Activated CD4-positive, alpha-beta T cell treated with anti-CD3 and anti-CD28 coated beads, Interleukin-2, amount 10 ng/mL, durations not matched to agents 24 days and 14 days (primary cell): ENCODE data around the gene APOA4. TPM values are rescaled to one million over a fixed set of nuclear protein-coding genes. Genes with fewer than 3 reads are reported as not detected.
"Not testable (repeated sequence)": the region's sequence is repeated elsewhere in the genome, so short reads cannot be mapped to it uniquely, and the experiment has no call there.

Source experiments
- DNase-seq: peaks from one replicate; pipeline ENCODE4 v3.0.0; 2022
- H3K27ac Mint-ChIP-seq: one replicate; pipeline ENCODE4 v1.8.0; 2022; ENCODE audit warnings: mild to moderate bottlenecking, mixed read lengths
- H3K27me3 Mint-ChIP-seq: one replicate; pipeline ENCODE4 v1.8.0; 2022; ENCODE audit warnings: mixed read lengths
- H3K36me3 Mint-ChIP-seq: one replicate; pipeline ENCODE4 v1.8.0; 2022; ENCODE audit warnings: low read depth, mild to moderate bottlenecking, mixed read lengths
- H3K4me1 Mint-ChIP-seq: one replicate; pipeline ENCODE4 v1.8.0; 2021; ENCODE audit warnings: mixed read lengths
- H3K4me3 Mint-ChIP-seq: one replicate; pipeline ENCODE4 v1.8.0; 2022; ENCODE audit warnings: mild to moderate bottlenecking, moderate library complexity, mixed read lengths
- H3K9me3 Mint-ChIP-seq: one replicate; pipeline ENCODE4 v1.8.0; 2021; ENCODE audit warnings: mixed read lengths
- intact Hi-C: fragments of 100-400 bp; cut with micrococcal nuclease; formaldehyde crosslinking; loops from one replicate; pipeline ENCODE4 v1.15.1; 2023
- total RNA-seq: library from RNA; stranded (reverse); gene quantifications from 2 replicates; pipeline ENCODE4 v1.2.3, GENCODE V29; 2022

Gene APOA4
- total RNA-seq, 1 donor from 2014 or later = not detected

DNA sequence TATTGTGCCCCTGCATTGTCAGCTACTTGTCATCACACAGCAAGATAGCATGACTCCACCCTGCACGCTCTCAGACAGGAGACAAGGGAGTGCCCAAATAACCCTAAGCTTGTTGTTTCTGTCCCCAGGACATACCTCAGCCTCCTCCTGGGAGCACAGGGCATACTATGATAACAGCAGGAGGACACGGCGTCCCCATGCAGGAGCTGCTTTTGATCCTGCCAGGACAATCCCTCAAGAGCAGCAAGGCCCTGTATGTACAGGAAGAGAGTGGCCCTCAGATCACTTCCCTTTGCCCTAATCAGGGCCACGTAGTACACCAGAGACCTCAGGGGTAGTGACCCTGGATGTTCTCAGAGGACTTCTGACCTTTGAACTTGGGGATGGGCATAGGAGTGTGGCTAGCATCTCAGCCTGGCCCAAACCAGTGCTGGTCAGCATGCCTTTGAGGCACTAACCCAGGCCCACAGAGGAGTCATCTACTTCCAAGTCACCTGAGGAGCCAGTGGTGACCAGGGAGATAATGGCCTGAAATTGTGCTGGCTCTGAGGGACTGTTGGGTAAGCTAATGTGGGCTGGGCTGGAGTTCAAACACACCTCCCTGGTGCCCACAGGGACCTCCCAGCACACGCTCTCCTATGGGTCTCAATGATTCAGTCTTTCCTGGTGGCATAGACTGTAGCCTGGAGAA, 9.2 kb downstream of the APOA4 start:
- intact Hi-C loops = no loop called here
- Mint-ChIP-seq H3K4me3 (no peak overlapping the region), H3K27ac (no peak overlapping the region), H3K36me3 (no peaks in the 10 kb centered on the region), H3K27me3 (peaks cover 9% of the 10 kb centered on the region), H3K9me3 (no peaks in the 10 kb centered on the region), H3K4me1 (no peaks in the 10 kb centered on the region)
- DNase-seq = peak; percentile 55

GRCh38 chr11:116813170-116813569, 9.9 kb downstream of the APOA4 start:
- peak; percentile 54 for DNase-seq
- Mint-ChIP-seq H3K4me1 (no peaks in the 10 kb centered on the region), H3K27ac (no peak overlapping the region), H3K27me3 (peaks cover 9% of the 10 kb centered on the region), H3K4me3 (no peak overlapping the region), H3K36me3 (no peaks in the 10 kb centered on the region), H3K9me3 (no peaks in the 10 kb centered on the region)
- intact Hi-C loops = no loop called here

- Mint-ChIP-seq H3K9me3 (no peaks in the 10 kb centered on the region), H3K27me3 (peaks cover 16% of the 10 kb centered on the region), H3K4me1 (no peaks in the 10 kb centered on the region), H3K27ac (no peak overlapping the region), H3K36me3 (no peaks in the 10 kb centered on the region), H3K4me3 (no peak overlapping the region)
- DNase-seq = no peak
- intact Hi-C loops = no loop called here
Observed at GRCh38 chr11:116812109-116812508, 11.0 kb downstream of the APOA4 start.

- no peak overlapping the region for H3K27ac Mint-ChIP-seq
- H3K4me3 Mint-ChIP-seq = no peak overlapping the region
- H3K36me3 Mint-ChIP-seq = no peaks in the 10 kb centered on the region
- H3K27me3 Mint-ChIP-seq = peaks cover 17% of the 10 kb centered on the region
- no peak for DNase-seq
- intact Hi-C loops = no loop called here
- H3K4me1 Mint-ChIP-seq = no peaks in the 10 kb centered on the region
- no peaks in the 10 kb centered on the region for H3K9me3 Mint-ChIP-seq
Observed at GRCh38 chr11:116811194-116811593, 11.9 kb downstream of the APOA4 start.

DNA sequence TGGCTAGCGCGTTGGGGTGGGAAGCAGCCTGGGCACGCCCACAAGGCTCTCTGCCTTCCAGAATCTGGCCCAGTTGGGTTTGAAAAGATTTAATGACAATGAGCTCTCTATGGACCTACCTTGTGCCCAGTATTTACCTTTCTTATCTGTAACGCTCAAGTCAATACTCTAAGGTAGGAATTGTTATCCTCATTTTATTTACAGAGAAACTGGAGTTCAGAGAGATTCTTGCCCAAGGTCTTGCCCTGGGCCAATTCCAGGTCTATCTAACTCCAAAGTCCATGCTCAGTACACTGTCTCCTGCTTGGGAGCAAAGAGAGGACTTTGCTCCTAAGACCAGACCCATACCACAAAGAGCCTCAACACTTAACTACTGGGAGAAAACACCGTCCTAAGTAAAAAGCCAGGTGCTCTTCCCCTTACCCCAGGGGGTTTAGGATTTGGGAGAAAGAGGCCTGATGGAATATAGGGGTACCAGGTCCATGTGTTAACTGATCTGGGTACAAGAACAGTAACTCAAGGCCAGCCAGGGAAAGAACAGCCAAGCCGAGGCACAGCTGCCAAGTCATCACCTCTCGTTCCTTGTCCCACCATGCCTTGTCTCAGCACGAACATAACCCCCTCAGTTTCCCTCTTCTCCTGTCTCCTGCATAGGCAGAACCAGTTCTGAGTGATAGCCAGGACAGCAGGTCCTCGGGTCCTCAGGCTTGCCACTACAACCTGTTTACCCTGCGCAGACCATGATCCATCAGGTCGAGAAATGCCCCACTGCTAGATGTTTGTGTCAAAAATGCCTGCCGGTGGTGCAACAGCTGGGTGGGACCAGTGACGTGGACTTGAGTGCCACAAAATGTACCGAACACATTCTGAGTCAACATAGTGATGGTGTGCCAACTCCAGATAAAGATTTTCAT, 14.6 kb downstream of the APOA4 start:
- H3K4me1 Mint-ChIP-seq = no peaks in the 10 kb centered on the region
- intact Hi-C loops = no loop called here

GRCh38 chr11:116807601-116808261, 15.4 kb downstream of the APOA4 start:
- Mint-ChIP-seq H3K9me3 (no peaks in the 10 kb centered on the region), H3K4me1 (no peaks in the 10 kb centered on the region), H3K36me3 (no peaks in the 10 kb centered on the region), H3K4me3 (no peak overlapping the region), H3K27me3 (peaks cover 27% of the 10 kb centered on the region), H3K27ac (no peak overlapping the region)
- intact Hi-C loops = no loop called here
- no peak for DNase-seq

More for the DNA sequence above, 14.6 kb downstream of the APOA4 start:
- peaks cover 24% of the 10 kb centered on the region for H3K27me3 Mint-ChIP-seq
- no peaks in the 10 kb centered on the region for H3K36me3 Mint-ChIP-seq
- H3K4me3 Mint-ChIP-seq = no peak overlapping the region
- no peak for DNase-seq
- H3K27ac Mint-ChIP-seq = no peak overlapping the region
- no peaks in the 10 kb centered on the region for H3K9me3 Mint-ChIP-seq

DNA sequence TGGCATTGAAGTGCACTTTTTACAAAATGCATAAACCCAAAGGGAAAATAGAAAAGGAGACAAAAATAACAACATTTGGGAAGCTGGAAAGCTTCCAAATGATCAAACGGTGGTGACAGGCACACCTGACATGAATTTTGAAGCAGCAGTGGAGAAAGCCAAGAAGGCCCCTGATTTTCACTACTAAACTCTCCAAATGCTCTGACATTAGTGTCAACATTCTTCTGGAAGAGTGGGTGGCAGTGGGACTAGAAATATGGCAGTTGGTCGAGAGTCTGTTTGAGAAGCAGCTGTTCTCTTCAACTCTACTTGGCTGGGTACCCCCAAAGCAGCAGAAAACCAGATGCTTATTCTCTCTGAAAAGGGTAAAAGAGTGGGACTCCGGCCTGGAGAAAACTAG, 19.1 kb downstream of the APOA4 start:
- Mint-ChIP-seq H3K4me1 (no peaks in the 10 kb centered on the region), H3K27ac (no peak overlapping the region), H3K27me3 (peaks cover 39% of the 10 kb centered on the region), H3K4me3 (no peak overlapping the region), H3K36me3 (no peaks in the 10 kb centered on the region), H3K9me3 (no peaks in the 10 kb centered on the region)
- no peak for DNase-seq
- intact Hi-C loops = no loop called here

DNA sequence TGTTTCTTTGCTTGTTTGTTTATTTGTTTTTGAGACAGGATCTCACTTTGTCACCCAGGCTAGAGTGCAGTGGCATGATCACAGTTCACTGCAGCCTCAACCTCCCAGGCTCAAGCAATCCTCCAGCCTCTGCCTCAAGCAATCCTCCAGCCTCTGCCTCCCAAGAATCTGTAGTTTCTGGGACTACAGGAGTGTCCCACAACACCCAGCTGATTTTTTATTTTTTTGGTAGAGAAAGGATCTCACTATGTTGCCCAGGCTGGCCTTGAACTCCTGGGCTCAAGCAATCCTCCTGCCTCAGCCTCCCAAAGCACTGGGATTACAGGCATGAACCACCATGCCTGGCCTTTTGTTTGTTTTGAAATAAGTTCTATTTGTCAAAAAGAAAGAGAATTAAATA, 21.4 kb downstream of the APOA4 start:
- peaks cover 38% of the 10 kb centered on the region for H3K27me3 Mint-ChIP-seq
- intact Hi-C loops = not testable (repeated sequence)

DNA sequence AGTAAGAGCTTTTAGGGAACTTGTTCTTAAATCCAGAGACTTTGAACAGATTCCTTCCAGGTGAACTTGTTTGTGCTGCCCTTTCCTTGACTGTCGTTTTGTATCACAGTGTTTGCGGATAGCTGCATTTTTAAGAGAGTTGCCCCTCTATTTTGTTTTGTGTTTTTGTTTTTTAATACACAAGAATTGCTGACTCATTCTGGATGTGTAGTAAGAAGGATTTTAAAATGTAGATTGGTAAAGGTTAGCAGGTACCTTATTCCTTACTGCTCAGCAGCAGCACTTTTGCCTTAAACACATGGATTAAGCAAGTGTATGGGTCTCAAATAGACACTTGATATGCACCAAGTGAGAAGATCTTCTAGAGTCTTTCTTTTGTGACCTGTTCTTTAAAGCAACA, 22.5 kb downstream of the APOA4 start:
- no peaks in the 10 kb centered on the region for H3K36me3 Mint-ChIP-seq
- no peak overlapping the region for H3K27ac Mint-ChIP-seq
- H3K9me3 Mint-ChIP-seq = no peaks in the 10 kb centered on the region
- intact Hi-C loops = no loop called here
- H3K27me3 Mint-ChIP-seq = peaks cover 37% of the 10 kb centered on the region
- no peaks in the 10 kb centered on the region for H3K4me1 Mint-ChIP-seq
- DNase-seq = no peak
- no peak overlapping the region for H3K4me3 Mint-ChIP-seq

More for the DNA sequence above, 21.4 kb downstream of the APOA4 start:
- H3K36me3 Mint-ChIP-seq, H3K4me1 Mint-ChIP-seq, H3K27ac Mint-ChIP-seq, H3K9me3 Mint-ChIP-seq, DNase-seq, H3K4me3 Mint-ChIP-seq: not testable (repeated sequence)

GRCh38 chr11:116798368-116798767, 24.7 kb downstream of the APOA4 start:
- Mint-ChIP-seq H3K27ac (no peak overlapping the region), H3K4me1 (no peaks in the 10 kb centered on the region), H3K4me3 (no peak overlapping the region), H3K9me3 (no peaks in the 10 kb centered on the region), H3K27me3 (peaks cover 30% of the 10 kb centered on the region), H3K36me3 (no peaks in the 10 kb centered on the region)
- DNase-seq = no peak
- intact Hi-C loops = no loop called here

DNA sequence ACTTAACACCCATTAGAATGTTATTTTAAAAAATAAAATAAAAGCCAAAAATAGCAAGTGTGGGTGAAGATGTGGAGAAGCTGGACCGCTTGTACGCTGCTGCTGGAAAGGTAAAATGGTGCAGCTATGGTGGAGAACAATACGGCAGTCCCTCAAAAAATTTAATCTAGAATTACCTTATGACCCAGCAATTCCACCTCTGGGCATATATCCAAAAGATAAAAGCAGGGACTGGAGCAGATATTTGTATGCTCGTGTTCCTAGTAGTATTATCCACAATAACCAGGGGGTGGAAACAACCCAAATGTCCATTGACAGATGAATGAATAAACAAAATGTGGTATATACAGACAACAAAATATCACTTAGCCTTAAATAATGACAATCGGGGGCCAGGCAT, 25.3 kb downstream of the APOA4 start:
- H3K9me3 Mint-ChIP-seq = no peaks in the 10 kb centered on the region
- H3K36me3 Mint-ChIP-seq = no peaks in the 10 kb centered on the region
- no peak for DNase-seq
- no peak overlapping the region for H3K27ac Mint-ChIP-seq
- H3K4me3 Mint-ChIP-seq = no peak overlapping the region
- H3K4me1 Mint-ChIP-seq = peaks cover 3% of the 10 kb centered on the region
- intact Hi-C loops = no loop called here
- H3K27me3 Mint-ChIP-seq = peaks cover 31% of the 10 kb centered on the region

DNA sequence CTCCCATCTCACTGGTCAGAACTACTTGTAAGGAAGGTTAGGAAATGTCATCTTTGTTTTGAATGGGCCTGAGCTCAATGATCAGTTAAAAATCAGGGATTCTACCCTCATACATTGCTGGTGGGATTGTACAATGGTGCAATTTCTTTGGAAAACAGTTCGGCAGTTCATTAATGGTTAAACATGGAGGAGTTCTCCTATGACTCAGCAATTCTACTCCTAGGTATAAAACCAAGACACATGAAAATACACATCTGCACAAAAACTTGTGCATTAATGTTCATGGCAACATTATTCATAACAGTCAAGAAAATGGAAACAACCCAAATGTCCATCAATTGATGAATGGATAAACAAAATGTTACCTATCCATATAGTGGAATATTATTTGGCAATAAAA, 26.6 kb downstream of the APOA4 start:
- Mint-ChIP-seq H3K4me1 (peaks cover 4% of the 10 kb centered on the region), H3K4me3 (no peak overlapping the region), H3K27ac (no peak overlapping the region), H3K36me3 (no peaks in the 10 kb centered on the region), H3K9me3 (no peaks in the 10 kb centered on the region), H3K27me3 (peaks cover 24% of the 10 kb centered on the region)
- intact Hi-C loops = no loop called here
- DNase-seq = no peak

GRCh38 chr11:116794851-116795250, 28.3 kb downstream of the APOA4 start:
- Mint-ChIP-seq H3K27ac (no peak overlapping the region), H3K9me3 (no peaks in the 10 kb centered on the region), H3K4me3 (no peak overlapping the region), H3K27me3 (peaks cover 19% of the 10 kb centered on the region), H3K36me3 (no peaks in the 10 kb centered on the region), H3K4me1 (peaks cover 10% of the 10 kb centered on the region)
- no peak for DNase-seq
- intact Hi-C loops = no loop called here

GRCh38 chr11:116793772-116794097, 29.4 kb downstream of the APOA4 start:
- no peak overlapping the region for H3K4me3 Mint-ChIP-seq
- H3K9me3 Mint-ChIP-seq = no peaks in the 10 kb centered on the region
- no peak for DNase-seq
- peaks cover 10% of the 10 kb centered on the region for H3K4me1 Mint-ChIP-seq
- H3K27ac Mint-ChIP-seq = no peak overlapping the region
- intact Hi-C loops = no loop called here
- H3K27me3 Mint-ChIP-seq = peaks cover 8% of the 10 kb centered on the region
- H3K36me3 Mint-ChIP-seq = no peaks in the 10 kb centered on the region
